SK-N-SH treated with all-trans-retinoic acid at 6 μM for 48 hours (cell line): ENCODE data around the gene KNDC1.

Source experiments
- ATAC-seq: fragments of 200-7000 bp; cut with Tn5 transposase; 3 replicates; pipeline ENCODE4 v1.9.1; 2020; ENCODE audit warnings: mild to moderate bottlenecking, moderate library complexity
- ARNTL ChIP-seq: fragments of 450-650 bp; formaldehyde crosslinking; IDR thresholded peaks from 2 replicates; pipeline ENCODE4 v1.5.0; 2020; ENCODE audit warnings: low read depth, mild to moderate bottlenecking, moderate library complexity, borderline replicate concordance
- BACH2 ChIP-seq: fragments of 250-450 bp; sonication (Bioruptor Pico); IDR thresholded peaks from 2 replicates; pipeline ENCODE4 v1.9.0; 2021; ENCODE audit warnings: mild to moderate bottlenecking, borderline replicate concordance
- CSDC2 ChIP-seq: fragments of 250-450 bp; sonication (Bioruptor Pico); IDR thresholded peaks from 2 replicates; pipeline ENCODE4 v1.5.0; 2020; ENCODE audit warnings: mild to moderate bottlenecking, moderate library complexity
- ESRRG ChIP-seq: fragments of 250-450 bp; sonication (Bioruptor Pico); IDR thresholded peaks from 2 replicates; pipeline ENCODE4 v1.6.1; 2021; ENCODE audit warnings: mild to moderate bottlenecking
- GLIS3 ChIP-seq: fragments of 250-450 bp; sonication (Bioruptor Pico); IDR thresholded peaks from 2 replicates; pipeline ENCODE4 v1.5.0; 2020; ENCODE audit warnings: mild to moderate bottlenecking, moderate library complexity
- ISL1 ChIP-seq: fragments of 250-450 bp; sonication (Bioruptor Pico); IDR thresholded peaks from 2 replicates; pipeline ENCODE4 v2.1.2; 2022; ENCODE audit warnings: mild to moderate bottlenecking, moderate library complexity
- OSR1 ChIP-seq: fragments of 250-450 bp; sonication (Bioruptor Pico); IDR thresholded peaks from 2 replicates; pipeline ENCODE4 v1.8.0; 2022; ENCODE audit warnings: moderate library complexity, mild to moderate bottlenecking, inconsistent platforms
- PPARA ChIP-seq: fragments of 250-450 bp; sonication (Bioruptor Pico); IDR thresholded peaks from 2 replicates; pipeline ENCODE4 v1.5.0; 2020; ENCODE audit warnings: mild to moderate bottlenecking, borderline replicate concordance
- RARB ChIP-seq: fragments of 250-450 bp; sonication (Bioruptor Pico); IDR thresholded peaks from 2 replicates; pipeline ENCODE4 v1.8.0; 2021; ENCODE audit warnings: mild to moderate bottlenecking, moderate library complexity
- SNAI2 ChIP-seq: fragments of 250-450 bp; sonication (Bioruptor Pico); IDR thresholded peaks from 2 replicates; pipeline ENCODE4 v1.5.0; 2020; ENCODE audit warnings: mild to moderate bottlenecking, moderate library complexity
- TCF4 ChIP-seq: fragments of 250-450 bp; sonication (Bioruptor Pico); IDR thresholded peaks from 2 replicates; pipeline ENCODE4 v1.8.0; 2021; ENCODE audit warnings: mild to moderate bottlenecking, moderate library complexity, borderline replicate concordance
- TOX ChIP-seq: fragments of 250-450 bp; sonication (Bioruptor Pico); IDR thresholded peaks from 2 replicates; pipeline ENCODE4 v1.8.0; 2021; ENCODE audit warnings: mild to moderate bottlenecking, moderate library complexity, borderline replicate concordance
- ZC3H10 ChIP-seq: fragments of 250-450 bp; sonication (Bioruptor Pico); IDR thresholded peaks from 2 replicates; pipeline ENCODE4 v1.5.1; 2021; ENCODE audit warnings: mild to moderate bottlenecking, moderate library complexity
- ZFP3 ChIP-seq: fragments of 250-450 bp; sonication (Bioruptor Pico); IDR thresholded peaks from 2 replicates; pipeline ENCODE4 v1.5.0; 2020; ENCODE audit warnings: mild to moderate bottlenecking, moderate library complexity
- ZFP30 ChIP-seq: fragments of 450-650 bp; formaldehyde crosslinking; IDR thresholded peaks from 2 replicates; pipeline ENCODE4 v1.5.0; 2022; ENCODE audit warnings: mild to moderate bottlenecking, moderate library complexity
- ZNF565 ChIP-seq: fragments of 450-650 bp; formaldehyde crosslinking; conservative IDR thresholded peaks from 2 replicates; pipeline ENCODE4 v1.5.0; 2020; ENCODE audit warnings: low read depth, mild to moderate bottlenecking, moderate library complexity
- ZNF70 ChIP-seq: fragments of 450-650 bp; formaldehyde crosslinking; IDR thresholded peaks from 2 replicates; pipeline ENCODE4 v1.5.0; 2020; ENCODE audit warnings: mild to moderate bottlenecking, moderate library complexity
- ZNF8 ChIP-seq: fragments of 450-650 bp; formaldehyde crosslinking; IDR thresholded peaks from 2 replicates; pipeline ENCODE4 v1.5.0; 2020; ENCODE audit warnings: mild to moderate bottlenecking, moderate library complexity
- TF ChIP-seq, protein P1 (sequence below): fragments of 250-450 bp; sonication (Bioruptor Pico); IDR thresholded peaks from 2 replicates; pipeline ENCODE4 v1.5.1; 2020; ENCODE audit warnings: low read depth, mild to moderate bottlenecking, moderate library complexity
- TF ChIP-seq, protein P2 (sequence below): fragments of 250-450 bp; sonication (Bioruptor Pico); IDR thresholded peaks from 2 replicates; pipeline ENCODE4 v1.5.0; 2020; ENCODE audit warnings: mild to moderate bottlenecking, moderate library complexity
- TF ChIP-seq, protein P3 (sequence below): fragments of 250-450 bp; sonication (Bioruptor Pico); IDR thresholded peaks from 2 replicates; pipeline ENCODE4 v1.8.0; 2020; ENCODE audit warnings: mild to moderate bottlenecking, moderate library complexity, borderline replicate concordance
- TF ChIP-seq, protein P4 (sequence below): fragments of 250-450 bp; sonication (Bioruptor Pico); IDR thresholded peaks from 2 replicates; pipeline ENCODE4 v1.8.0; 2021; ENCODE audit warnings: low read depth, mild to moderate bottlenecking, moderate library complexity, borderline replicate concordance

Gene KNDC1

DNA sequence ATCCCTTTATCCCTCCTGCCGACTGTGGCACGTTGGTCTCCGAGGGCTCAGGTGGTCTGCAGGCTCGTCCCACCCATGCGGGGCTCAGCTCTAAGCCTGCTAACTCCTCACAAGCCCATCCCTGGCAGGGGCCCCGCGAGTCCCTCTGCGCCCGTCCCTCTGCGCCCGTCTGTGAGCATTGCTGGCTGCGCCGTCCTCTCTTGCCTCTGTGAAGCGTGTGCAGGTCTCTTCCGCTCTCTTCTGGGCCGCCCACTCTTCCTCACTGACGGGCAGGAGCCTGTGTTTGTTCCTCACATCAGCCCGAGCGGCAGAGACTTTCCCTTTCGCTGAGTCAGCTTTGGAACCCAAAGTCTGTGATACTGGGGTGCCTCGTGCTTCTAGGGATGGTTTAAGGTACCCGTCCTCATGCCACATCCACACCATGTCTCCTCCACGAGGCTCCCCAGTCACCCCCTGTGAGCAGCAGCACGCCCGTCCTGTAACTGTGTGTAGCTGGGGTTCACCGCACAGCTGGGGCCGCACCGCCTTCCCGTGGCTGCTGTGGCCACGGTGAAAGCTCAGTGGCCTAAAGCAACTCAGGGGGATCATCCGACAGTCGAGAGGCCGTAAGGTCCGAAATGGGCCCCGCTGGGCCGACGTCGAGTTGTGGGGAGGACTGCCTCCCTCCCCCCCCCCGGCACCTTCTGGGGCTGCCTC, 36.8 kb upstream of the KNDC1 start (continued):
- TF ChIP-seq ISL1 (CRISPR knock-in tag) = no peak
- TF ChIP-seq ZNF70 (CRISPR knock-in tag) = no peak
- TF ChIP-seq ZFP30 (CRISPR knock-in tag) = no peak
- TF ChIP-seq, protein P1, sequence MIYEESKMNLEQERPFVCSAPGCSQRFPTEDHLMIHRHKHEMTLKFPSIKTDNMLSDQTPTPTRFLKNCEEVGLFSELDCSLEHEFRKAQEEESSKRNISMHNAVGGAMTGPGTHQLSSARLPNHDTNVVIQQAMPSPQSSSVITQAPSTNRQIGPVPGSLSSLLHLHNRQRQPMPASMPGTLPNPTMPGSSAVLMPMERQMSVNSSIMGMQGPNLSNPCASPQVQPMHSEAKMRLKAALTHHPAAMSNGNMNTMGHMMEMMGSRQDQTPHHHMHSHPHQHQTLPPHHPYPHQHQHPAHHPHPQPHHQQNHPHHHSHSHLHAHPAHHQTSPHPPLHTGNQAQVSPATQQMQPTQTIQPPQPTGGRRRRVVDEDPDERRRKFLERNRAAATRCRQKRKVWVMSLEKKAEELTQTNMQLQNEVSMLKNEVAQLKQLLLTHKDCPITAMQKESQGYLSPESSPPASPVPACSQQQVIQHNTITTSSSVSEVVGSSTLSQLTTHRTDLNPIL (CRISPR knock-in tag) = no peak

DNA sequence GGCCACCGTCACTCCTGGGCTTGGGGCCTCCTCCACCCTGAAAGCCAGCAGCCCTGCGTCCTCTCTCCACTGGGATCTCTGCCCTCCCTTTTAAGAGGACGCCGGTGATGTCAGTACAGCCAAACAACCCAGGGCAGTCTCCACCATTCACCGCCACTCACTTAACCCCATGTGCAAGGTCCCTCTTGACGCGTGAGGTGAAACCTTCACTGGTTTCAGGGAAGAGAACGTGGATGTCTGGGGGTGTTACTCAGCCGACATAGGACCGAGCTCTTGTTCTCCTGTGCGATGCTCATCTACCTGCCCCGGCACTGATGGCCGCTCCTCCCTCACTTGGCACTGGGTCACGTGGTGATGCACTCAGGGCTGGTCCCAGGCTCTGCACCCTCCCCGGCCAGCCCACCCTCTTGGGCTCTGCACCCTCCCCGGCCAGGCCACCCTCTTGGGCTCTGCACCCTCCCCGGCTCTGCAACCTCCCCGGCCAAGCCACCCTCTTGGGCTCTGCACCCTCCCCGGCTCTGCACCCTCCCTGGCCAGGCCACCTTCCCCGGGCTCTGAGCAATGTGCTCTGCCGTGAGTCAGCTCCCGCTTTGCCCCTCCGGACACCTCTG, 36.2 kb upstream of the KNDC1 start:
- TF ChIP-seq ESRRG (CRISPR knock-in tag) = no peak
- no peak for TF ChIP-seq SNAI2 (CRISPR knock-in tag)
- no peak for TF ChIP-seq PPARA (CRISPR knock-in tag)
- TF ChIP-seq RARB (CRISPR knock-in tag) = no peak
- TF ChIP-seq OSR1 (CRISPR knock-in tag) = no peak
- TF ChIP-seq ZC3H10 = no peak
- no peak for TF ChIP-seq ZNF8 (CRISPR knock-in tag)
- no peak for ATAC-seq

DNA sequence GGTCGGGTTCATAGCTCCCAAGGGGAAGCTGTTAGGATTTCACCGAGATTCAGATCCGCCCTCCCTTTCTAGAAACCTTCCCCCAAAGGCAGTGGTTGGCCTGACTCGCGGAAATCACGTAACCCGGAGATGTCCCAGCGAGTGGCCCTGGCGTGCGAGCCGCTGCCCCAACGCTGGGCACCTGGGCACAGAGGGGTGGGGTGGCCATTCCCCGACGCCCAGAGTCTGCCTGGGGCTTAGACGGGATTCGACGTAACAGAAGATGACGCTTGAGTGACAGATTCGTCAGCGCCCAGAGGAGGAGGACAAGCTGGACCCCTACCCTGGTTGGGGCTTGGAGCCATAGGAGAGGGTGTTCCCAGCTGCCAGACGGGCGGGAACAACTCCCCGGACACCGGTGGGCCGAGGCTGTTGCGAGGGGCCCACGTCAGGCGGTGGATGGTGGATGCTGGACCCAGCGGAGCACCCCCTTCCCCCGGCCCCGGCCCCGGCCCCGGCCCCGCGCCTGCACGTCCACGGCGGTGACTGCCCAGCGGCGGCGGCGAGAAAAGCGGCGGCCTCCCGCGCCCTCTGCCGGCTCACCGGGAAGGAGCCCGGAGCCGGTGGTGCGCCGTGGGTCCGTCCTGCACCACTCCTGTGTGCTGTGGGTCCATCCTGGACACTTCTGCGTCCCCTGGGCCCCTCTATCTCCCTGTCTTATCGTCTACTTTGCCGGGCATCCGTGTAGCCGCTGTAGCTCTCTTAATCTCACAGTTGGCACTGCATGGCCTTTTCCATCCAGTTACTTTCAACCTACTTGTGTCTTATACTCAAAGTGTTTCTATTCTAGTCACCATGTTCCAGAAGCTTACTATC, 35.4 kb upstream of the KNDC1 start:
- TF ChIP-seq ZC3H10 (no peak), GLIS3 (CRISPR knock-in tag) (no peak), SNAI2 (CRISPR knock-in tag) (no peak), CSDC2 (CRISPR knock-in tag) (no peak)
- TF ChIP-seq, protein P1 (CRISPR knock-in tag) = no peak
- TF ChIP-seq, protein P2, sequence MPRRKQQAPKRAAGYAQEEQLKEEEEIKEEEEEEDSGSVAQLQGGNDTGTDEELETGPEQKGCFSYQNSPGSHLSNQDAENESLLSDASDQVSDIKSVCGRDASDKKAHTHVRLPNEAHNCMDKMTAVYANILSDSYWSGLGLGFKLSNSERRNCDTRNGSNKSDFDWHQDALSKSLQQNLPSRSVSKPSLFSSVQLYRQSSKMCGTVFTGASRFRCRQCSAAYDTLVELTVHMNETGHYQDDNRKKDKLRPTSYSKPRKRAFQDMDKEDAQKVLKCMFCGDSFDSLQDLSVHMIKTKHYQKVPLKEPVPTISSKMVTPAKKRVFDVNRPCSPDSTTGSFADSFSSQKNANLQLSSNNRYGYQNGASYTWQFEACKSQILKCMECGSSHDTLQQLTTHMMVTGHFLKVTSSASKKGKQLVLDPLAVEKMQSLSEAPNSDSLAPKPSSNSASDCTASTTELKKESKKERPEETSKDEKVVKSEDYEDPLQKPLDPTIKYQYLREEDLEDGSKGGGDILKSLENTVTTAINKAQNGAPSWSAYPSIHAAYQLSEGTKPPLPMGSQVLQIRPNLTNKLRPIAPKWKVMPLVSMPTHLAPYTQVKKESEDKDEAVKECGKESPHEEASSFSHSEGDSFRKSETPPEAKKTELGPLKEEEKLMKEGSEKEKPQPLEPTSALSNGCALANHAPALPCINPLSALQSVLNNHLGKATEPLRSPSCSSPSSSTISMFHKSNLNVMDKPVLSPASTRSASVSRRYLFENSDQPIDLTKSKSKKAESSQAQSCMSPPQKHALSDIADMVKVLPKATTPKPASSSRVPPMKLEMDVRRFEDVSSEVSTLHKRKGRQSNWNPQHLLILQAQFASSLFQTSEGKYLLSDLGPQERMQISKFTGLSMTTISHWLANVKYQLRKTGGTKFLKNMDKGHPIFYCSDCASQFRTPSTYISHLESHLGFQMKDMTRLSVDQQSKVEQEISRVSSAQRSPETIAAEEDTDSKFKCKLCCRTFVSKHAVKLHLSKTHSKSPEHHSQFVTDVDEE (CRISPR knock-in tag) = no peak
- ATAC-seq = peak; percentile 60; the same call in 2 of the 3 replicates

DNA sequence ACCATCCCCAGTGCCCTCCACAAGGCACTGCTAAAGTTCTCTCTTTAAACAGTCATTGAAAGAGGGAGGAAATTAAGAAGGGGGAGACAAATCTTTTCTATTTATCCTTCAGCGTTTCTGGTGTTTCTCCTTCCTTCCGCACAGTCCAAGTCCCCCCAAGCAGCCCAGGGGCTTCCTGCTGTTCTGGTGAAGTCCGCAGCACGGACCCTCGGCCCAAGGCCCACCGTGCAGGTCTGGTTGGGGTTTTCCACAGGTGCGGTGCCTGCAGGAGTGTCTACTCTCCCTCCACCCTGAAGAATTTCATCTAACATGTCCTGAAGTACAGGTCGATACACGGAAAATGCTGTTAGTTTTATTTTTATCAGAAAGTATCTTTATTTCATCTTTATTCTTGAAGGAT, 34.1 kb upstream of the KNDC1 start:
- no peak for ATAC-seq
- TF ChIP-seq ZFP3 = no peak
- no peak for TF ChIP-seq ZNF565 (CRISPR knock-in tag)
- TF ChIP-seq ZNF8 (CRISPR knock-in tag) = no peak
- no peak for TF ChIP-seq ESRRG (CRISPR knock-in tag)
- TF ChIP-seq BACH2 (CRISPR knock-in tag) = no peak
- no peak for TF ChIP-seq OSR1 (CRISPR knock-in tag)
- TF ChIP-seq, protein P3, sequence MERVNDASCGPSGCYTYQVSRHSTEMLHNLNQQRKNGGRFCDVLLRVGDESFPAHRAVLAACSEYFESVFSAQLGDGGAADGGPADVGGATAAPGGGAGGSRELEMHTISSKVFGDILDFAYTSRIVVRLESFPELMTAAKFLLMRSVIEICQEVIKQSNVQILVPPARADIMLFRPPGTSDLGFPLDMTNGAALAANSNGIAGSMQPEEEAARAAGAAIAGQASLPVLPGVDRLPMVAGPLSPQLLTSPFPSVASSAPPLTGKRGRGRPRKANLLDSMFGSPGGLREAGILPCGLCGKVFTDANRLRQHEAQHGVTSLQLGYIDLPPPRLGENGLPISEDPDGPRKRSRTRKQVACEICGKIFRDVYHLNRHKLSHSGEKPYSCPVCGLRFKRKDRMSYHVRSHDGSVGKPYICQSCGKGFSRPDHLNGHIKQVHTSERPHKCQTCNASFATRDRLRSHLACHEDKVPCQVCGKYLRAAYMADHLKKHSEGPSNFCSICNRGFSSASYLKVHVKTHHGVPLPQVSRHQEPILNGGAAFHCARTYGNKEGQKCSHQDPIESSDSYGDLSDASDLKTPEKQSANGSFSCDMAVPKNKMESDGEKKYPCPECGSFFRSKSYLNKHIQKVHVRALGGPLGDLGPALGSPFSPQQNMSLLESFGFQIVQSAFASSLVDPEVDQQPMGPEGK (CRISPR knock-in tag) = no peak
- TF ChIP-seq ZFP30 (CRISPR knock-in tag) = no peak
- TF ChIP-seq SNAI2 (CRISPR knock-in tag) = no peak
- TF ChIP-seq, protein P4, sequence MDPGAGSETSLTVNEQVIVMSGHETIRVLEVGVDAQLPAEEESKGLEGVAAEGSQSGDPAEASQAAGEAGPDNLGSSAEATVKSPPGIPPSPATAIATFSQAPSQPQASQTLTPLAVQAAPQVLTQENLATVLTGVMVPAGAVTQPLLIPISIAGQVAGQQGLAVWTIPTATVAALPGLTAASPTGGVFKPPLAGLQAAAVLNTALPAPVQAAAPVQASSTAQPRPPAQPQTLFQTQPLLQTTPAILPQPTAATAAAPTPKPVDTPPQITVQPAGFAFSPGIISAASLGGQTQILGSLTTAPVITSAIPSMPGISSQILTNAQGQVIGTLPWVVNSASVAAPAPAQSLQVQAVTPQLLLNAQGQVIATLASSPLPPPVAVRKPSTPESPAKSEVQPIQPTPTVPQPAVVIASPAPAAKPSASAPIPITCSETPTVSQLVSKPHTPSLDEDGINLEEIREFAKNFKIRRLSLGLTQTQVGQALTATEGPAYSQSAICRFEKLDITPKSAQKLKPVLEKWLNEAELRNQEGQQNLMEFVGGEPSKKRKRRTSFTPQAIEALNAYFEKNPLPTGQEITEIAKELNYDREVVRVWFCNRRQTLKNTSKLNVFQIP = no peak
- TF ChIP-seq, protein P1 (CRISPR knock-in tag) = no peak
- TF ChIP-seq ZNF70 (CRISPR knock-in tag) = no peak
- TF ChIP-seq TOX (CRISPR knock-in tag) = no peak
- TF ChIP-seq TCF4 (CRISPR knock-in tag) = no peak
- no peak for TF ChIP-seq RARB (CRISPR knock-in tag)
- TF ChIP-seq ARNTL (CRISPR knock-in tag) = no peak
